ENCODE data around the gene ARSK. TPM values are rescaled to one million over a fixed set of nuclear protein-coding genes. Genes with fewer than 3 reads are reported as not detected.

ARSK gene
- total and polyA plus RNA-seq, 2 of the 13 experiments (the other 11 are each of a cell fraction or from before 2014, with no cell fraction given): 7.9 TPM

DNA sequence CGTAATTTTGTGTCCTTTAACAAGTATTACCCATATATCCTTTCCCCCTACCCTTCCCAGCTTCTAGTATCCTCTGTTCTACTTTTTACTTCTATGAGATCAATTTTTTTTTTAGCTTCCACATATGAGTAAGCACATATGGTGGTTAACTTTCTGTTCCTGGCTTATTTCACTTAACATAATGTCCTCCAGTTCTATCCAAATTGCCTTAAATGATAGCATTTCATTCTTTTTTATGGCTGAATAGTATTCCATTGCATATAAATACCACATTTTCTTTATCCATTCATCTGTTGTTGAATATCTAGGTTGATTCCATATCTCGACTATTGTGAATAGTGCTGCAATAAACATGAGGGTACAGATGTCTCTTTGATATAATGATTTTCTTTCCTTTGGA is 36.5 kb upstream of the ARSK start:
- H3K79me2 ChIP-seq (ENCODE audit: insufficient read depth, low read length): no peaks in the 10 kb centered on the region
- ChIA-PET POLR2A (no interaction called here), CTCF (ENCODE audit: low intra/inter-chr PET ratio, low total read pairs) (no interaction called here)
- H3K4me1 ChIP-seq (ENCODE audit: insufficient read depth, low read length): no peaks in the 10 kb centered on the region
- ATAC-seq: no peak
- H3K36me3 ChIP-seq (replicated peaks in 1 of 2; ENCODE audit: control insufficient read depth in 1 of 2, insufficient read depth in 2 of 2, low read length in 2 of 2): peaks cover 14 to 50% of the 10 kb centered on the region in 2 experiments
- intact Hi-C loops (cut with micrococcal nuclease; ENCODE audit: unreplicated experiment): no loop called here
- in situ Hi-C loops (cut with HindIII; ENCODE audit: extremely low pct_ligation_motif_present, low pct_unique_long_range_greater_than_20kb): no loop called here
- no peaks in the 10 kb centered on the region for H3K27me3 ChIP-seq (ENCODE audit: control insufficient read depth in 1 of 2, insufficient read depth in 2 of 2, low read length in 2 of 2)
- 98% methylated on average over 2 of the region's 2 CpGs for WGBS (ENCODE audit: low lambda C conversion rate)
- no peak overlapping the region for H2AFZ ChIP-seq (ENCODE audit: low read length)
- no peak overlapping the region for H3K27ac ChIP-seq (ENCODE audit: extremely low read length, insufficient read depth, low read length)
- H3K9me3 ChIP-seq (ENCODE audit: low read length): no peaks in the 10 kb centered on the region
- H3K4me3 ChIP-seq (replicated peaks in 1 of 3; ENCODE audit: insufficient read depth in 1 of 3, low read depth in 2 of 3, low read length in 3 of 3): no peak overlapping the region
- H3K4me2 ChIP-seq (ENCODE audit: low read depth, low read length): no peak overlapping the region
- no TSS peak for BruUV-seq (replicated peaks)
- no peak overlapping the region for H3K9ac ChIP-seq (ENCODE audit: insufficient read depth, low read depth, low read length)
- TF ChIP-seq, protein P1, sequence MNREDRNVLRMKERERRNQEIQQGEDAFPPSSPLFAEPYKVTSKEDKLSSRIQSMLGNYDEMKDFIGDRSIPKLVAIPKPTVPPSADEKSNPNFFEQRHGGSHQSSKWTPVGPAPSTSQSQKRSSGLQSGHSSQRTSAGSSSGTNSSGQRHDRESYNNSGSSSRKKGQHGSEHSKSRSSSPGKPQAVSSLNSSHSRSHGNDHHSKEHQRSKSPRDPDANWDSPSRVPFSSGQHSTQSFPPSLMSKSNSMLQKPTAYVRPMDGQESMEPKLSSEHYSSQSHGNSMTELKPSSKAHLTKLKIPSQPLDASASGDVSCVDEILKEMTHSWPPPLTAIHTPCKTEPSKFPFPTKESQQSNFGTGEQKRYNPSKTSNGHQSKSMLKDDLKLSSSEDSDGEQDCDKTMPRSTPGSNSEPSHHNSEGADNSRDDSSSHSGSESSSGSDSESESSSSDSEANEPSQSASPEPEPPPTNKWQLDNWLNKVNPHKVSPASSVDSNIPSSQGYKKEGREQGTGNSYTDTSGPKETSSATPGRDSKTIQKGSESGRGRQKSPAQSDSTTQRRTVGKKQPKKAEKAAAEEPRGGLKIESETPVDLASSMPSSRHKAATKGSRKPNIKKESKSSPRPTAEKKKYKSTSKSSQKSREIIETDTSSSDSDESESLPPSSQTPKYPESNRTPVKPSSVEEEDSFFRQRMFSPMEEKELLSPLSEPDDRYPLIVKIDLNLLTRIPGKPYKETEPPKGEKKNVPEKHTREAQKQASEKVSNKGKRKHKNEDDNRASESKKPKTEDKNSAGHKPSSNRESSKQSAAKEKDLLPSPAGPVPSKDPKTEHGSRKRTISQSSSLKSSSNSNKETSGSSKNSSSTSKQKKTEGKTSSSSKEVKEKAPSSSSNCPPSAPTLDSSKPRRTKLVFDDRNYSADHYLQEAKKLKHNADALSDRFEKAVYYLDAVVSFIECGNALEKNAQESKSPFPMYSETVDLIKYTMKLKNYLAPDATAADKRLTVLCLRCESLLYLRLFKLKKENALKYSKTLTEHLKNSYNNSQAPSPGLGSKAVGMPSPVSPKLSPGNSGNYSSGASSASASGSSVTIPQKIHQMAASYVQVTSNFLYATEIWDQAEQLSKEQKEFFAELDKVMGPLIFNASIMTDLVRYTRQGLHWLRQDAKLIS (CRISPR knock-in tag; IDR thresholded peaks at IDR 0.05): no peak
- DNase-seq (ENCODE audit: low spot score): no peak
- H4K20me1 ChIP-seq (ENCODE audit: insufficient read depth, low read length): no peaks in the 10 kb centered on the region
- FAIRE-seq: no peak

GRCh38 chr5:95519151-95519550 is 35.8 kb upstream of the ARSK start:
- BruUV-seq (replicated peaks): no TSS peak
- Histone ChIP-seq H3K27ac (ENCODE audit: extremely low read length, insufficient read depth, low read length) (no peak overlapping the region), H3K79me2 (ENCODE audit: insufficient read depth, low read length) (no peaks in the 10 kb centered on the region), H3K36me3 (replicated peaks in 1 of 2; ENCODE audit: control insufficient read depth in 1 of 2, insufficient read depth in 2 of 2, low read length in 2 of 2) (peaks cover 12 to 45% of the 10 kb centered on the region in 2 experiments; a peak in 4 of 5 replicates), H2AFZ (ENCODE audit: low read length) (no peak overlapping the region), H4K20me1 (ENCODE audit: insufficient read depth, low read length) (no peaks in the 10 kb centered on the region), H3K9me3 (ENCODE audit: low read length) (no peaks in the 10 kb centered on the region), H3K4me3 (replicated peaks in 1 of 3; ENCODE audit: insufficient read depth in 1 of 3, low read depth in 2 of 3, low read length in 3 of 3) (no peak overlapping the region), H3K4me1 (ENCODE audit: insufficient read depth, low read length) (no peaks in the 10 kb centered on the region), H3K4me2 (ENCODE audit: low read depth, low read length) (no peak overlapping the region), H3K27me3 (ENCODE audit: control insufficient read depth in 1 of 2, insufficient read depth in 2 of 2, low read length in 2 of 2) (no peaks in the 10 kb centered on the region), H3K9ac (ENCODE audit: insufficient read depth, low read depth, low read length) (no peak overlapping the region)
- in situ Hi-C loops (cut with HindIII; ENCODE audit: extremely low pct_ligation_motif_present, low pct_unique_long_range_greater_than_20kb) (no loop called here), intact Hi-C loops (cut with micrococcal nuclease; ENCODE audit: unreplicated experiment) (no loop called here)
- 93% methylated on average over 1 of the region's 1 CpG for WGBS (ENCODE audit: low lambda C conversion rate)
- ATAC-seq (no peak), FAIRE-seq (no peak), DNase-seq (ENCODE audit: low spot score) (no peak)
- POLR2A ChIA-PET: no interaction called here
- no peak for TF ChIP-seq CBX2 (IDR thresholded peaks at IDR 0.05; ENCODE audit: low read depth, low read length)
- no peak for TF ChIP-seq CBX2 (CRISPR knock-in tag; IDR thresholded peaks at IDR 0.05; ENCODE audit: low read depth)
- TF ChIP-seq ARHGAP35 (CRISPR knock-in tag; IDR thresholded peaks at IDR 0.05; ENCODE audit: borderline replicate concordance): no peak
- TF ChIP-seq KLF15 (CRISPR knock-in tag; IDR thresholded peaks at IDR 0.05; ENCODE audit: borderline replicate concordance): no peak
- no peak for TF ChIP-seq SPEN (CRISPR knock-in tag; IDR thresholded peaks at IDR 0.05; ENCODE audit: low read depth)
- TF ChIP-seq, protein P2, sequence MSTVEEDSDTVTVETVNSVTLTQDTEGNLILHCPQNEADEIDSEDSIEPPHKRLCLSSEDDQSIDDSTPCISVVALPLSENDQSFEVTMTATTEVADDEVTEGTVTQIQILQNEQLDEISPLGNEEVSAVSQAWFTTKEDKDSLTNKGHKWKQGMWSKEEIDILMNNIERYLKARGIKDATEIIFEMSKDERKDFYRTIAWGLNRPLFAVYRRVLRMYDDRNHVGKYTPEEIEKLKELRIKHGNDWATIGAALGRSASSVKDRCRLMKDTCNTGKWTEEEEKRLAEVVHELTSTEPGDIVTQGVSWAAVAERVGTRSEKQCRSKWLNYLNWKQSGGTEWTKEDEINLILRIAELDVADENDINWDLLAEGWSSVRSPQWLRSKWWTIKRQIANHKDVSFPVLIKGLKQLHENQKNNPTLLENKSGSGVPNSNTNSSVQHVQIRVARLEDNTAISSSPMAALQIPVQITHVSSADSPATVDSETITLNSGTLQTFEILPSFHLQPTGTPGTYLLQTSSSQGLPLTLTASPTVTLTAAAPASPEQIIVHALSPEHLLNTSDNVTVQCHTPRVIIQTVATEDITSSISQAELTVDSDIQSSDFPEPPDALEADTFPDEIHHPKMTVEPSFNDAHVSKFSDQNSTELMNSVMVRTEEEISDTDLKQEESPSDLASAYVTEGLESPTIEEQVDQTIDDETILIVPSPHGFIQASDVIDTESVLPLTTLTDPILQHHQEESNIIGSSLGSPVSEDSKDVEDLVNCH (CRISPR knock-in tag; IDR thresholded peaks at IDR 0.05): no peak
- TF ChIP-seq CEBPG (CRISPR knock-in tag; IDR thresholded peaks at IDR 0.05): no peak
- no peak for TF ChIP-seq KLF9 (CRISPR knock-in tag; IDR thresholded peaks at IDR 0.05; ENCODE audit: low read depth)
- no peak for TF ChIP-seq ZBTB1 (CRISPR knock-in tag; IDR thresholded peaks at IDR 0.05; ENCODE audit: borderline replicate concordance)
- TF ChIP-seq POLR2A (IDR thresholded peaks at IDR 0.05; ENCODE audit: insufficient read depth in 1 of 2, low read depth in 2 of 2, low read length in 2 of 2): no peak
- no peak for TF ChIP-seq SAFB2 (CRISPR knock-in tag; IDR thresholded peaks at IDR 0.05; ENCODE audit: borderline replicate concordance, low read depth)
- CTCF ChIA-PET (ENCODE audit: low intra/inter-chr PET ratio, low total read pairs): no interaction called here

Data from HepG2 (cell line).